ENCODE data around the gene COX7A2L.
"Not testable (repeated sequence)": the region's sequence is repeated elsewhere in the genome, so short reads cannot be mapped to it uniquely, and the experiment has no call there.

Gene COX7A2L

DNA sequence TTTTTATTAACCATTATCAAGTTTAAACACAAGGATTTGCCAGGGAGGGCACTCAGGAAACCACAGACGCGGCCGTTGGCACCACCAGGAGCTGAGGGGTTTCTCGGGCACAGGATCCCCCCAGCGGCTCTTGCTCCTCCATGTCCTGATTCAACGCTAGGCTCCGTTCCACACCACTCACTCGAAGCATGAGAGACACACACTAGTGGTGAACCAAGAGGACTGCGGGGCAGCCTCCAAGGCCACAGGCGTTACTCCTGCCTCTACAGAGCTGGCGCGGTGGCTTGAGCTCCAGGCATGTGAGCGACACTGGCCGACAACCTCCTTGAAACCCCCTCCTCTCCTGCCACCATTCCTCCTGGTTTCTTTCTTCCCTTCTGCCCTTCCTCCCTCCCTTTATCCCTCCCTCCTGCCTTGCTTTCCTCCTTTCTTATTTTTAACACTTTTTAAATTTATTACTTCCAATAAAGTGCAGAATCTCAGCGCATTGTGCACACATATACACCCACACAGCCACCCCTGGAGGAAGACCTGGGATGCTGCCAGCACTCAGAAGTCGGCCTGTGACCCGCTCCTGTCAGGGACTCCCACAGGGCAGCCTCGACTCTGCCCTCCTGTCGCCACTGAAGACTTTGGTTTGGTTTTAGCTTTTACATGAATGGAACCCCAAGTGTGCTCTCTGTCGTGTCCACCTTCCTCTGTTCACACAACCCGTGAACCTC, 21.7 kb downstream of the COX7A2L start:
- no peak for DNase-seq (ENCODE audit: low spot score)

DNA sequence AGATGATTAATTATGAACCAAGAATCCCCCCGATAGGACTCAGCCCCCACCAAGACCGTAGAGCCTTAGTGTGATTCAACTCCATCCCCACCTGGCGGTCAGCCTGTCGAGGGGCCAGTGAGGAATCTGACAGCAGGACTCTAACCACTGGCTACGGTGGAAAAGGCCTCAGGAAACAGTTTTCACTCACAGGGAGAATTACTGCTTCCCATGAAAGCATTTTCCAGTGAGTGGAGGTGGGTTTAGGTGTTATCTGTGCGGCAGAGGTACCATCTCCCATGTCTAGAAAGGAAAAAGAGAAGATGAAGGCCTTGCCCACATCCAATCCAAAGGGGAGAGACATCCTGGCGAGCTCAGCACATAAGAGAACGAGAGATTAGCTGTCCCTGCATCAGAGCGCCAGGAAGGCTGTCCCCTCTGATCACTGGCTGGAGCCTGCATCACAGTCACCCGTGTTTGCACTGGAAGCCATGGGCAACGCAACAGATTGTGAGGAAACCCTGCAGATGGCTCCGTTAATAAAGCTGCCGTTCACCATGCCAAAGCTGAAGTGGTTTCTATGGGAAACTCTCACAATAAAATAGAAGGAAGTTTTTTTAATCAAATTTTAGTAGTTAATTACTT, 22.3 kb downstream of the COX7A2L start:
- no peak for DNase-seq (ENCODE audit: low spot score)

DNA sequence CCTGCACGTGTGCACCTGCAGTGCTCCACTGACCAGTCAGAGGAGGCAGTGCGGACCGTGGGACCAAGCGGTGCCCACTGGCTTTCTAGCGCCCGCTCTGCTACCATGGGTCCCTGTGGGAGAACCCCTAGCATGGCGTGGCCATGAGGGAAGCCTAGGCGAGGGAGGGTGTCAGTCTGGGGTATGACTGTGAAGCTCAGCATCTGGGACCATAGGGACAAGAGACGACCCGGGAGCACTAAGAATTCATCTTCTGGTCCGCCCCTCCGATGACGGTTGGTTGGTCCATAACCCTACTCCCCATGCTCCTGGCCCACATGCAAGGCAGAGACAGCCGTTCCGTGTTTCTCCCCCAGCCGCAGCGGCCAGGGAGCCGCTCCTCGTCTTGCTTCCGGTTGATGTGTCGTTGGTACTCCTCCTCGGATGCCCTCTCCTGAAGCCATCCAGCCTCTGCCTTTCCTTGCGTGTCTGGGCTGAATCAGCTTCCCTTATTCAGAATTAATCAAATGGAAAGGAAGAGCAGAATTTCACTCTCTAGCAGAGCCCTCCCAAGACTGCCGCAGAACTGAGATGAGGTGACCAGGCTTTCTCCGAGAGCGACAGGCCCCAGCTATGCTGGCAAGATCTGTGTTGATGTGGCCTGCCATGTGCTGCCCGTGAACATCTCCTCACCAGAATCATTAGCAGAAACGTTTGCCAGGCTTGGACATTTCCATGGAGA, 23.0 kb downstream of the COX7A2L start:
- DNase-seq (ENCODE audit: low spot score): no peak

DNA sequence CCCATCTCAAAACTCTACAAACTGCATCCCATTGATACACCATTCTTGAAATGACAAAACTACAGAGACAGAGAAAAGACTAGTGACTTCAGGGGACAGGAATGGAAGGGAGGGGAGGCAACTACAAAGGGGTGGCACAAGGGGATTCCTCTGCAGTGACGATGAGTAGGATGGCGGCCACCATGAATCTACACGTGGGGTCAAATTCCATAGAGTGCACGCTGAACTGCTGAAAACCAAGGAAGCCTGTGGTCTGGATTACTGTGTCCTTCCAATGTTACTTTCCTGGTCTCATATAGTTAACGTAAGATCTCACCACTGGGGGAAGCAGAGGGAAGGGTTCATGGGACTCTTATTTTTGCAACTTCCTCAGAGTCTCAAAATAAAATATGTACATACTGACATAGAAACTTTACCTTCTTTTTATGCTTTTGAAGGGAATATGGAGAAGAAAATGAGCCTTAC, 23.6 kb downstream of the COX7A2L start:
- no peak for DNase-seq (ENCODE audit: low spot score)

- no peak for DNase-seq (ENCODE audit: low spot score)
Measured at GRCh38 chr2:42336361-42336965, 24.6 kb downstream of the COX7A2L start.

DNA sequence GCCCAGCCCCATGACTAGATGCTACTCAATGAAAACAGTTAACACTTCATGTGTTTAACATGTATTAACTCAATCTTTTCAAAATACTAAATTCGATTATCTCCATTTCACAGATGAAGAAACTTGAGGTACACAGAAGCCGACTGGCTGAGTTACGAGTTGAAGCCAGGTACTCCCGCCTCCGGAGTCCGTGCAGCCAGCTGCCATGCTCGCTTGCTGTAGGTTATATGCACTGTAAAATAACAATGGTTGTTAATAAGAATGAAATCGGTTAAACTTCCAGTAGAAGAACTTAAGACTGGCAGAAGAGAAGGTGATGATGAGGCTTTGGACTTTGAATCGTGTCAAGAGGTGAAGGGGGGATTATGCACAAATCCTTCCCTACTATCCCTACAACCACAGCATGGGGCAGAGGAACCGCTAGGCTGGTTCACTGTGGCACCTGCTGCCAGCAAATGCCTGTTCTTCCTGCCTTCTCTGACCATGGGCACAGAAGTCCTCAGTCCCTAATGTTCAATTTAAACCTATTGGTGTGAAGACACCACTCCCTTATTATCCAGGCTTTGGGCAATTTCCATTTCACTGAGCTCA, 25.4 kb downstream of the COX7A2L start:
- no peak for DNase-seq (ENCODE audit: low spot score)

GRCh38 chr2:42334865-42335264, 26.2 kb downstream of the COX7A2L start:
- DNase-seq (ENCODE audit: low spot score): not testable (repeated sequence)

- DNase-seq (ENCODE audit: low spot score): no peak
Measured at GRCh38 chr2:42334220-42334619, 26.8 kb downstream of the COX7A2L start.

DNA sequence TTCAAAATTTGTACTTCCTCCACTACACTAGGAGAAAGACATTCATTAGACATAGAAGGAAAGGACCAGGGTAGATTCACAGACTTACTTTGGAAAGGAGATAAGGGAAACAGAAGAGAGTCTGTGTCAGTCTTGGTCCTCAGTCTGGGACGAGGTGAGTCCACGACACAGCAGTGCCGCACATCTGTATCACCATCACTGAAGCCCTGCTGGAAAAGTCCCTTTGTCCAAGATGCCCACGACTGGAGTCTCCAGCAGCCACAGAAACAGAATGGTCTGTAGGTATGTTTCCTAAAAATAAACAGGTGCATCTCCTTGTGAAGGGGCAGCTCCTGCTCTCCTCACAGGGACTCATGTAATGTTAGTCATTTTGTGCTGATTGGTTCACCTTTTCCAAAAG, 27.4 kb downstream of the COX7A2L start:
- DNase-seq (ENCODE audit: low spot score): no peak

DNA sequence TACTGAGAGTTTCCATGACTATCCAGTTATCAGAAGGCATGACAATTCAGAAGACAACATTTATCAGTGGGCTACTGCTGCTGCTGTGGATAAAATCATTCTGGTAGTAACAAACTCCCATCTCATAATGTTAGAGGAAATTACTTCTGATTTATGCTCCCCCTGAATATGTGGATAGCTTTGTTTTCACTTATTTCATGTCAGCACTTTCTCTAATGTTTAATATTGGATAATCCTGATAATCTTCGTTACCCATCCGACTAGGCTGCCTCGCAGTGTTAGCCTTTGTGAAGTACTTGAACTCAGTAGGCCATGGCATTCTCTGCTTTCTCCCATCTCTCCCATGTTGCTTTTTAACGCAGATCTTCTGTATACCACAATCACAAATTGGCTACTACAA, 28.4 kb downstream of the COX7A2L start:
- DNase-seq (ENCODE audit: low spot score): no peak

DNA sequence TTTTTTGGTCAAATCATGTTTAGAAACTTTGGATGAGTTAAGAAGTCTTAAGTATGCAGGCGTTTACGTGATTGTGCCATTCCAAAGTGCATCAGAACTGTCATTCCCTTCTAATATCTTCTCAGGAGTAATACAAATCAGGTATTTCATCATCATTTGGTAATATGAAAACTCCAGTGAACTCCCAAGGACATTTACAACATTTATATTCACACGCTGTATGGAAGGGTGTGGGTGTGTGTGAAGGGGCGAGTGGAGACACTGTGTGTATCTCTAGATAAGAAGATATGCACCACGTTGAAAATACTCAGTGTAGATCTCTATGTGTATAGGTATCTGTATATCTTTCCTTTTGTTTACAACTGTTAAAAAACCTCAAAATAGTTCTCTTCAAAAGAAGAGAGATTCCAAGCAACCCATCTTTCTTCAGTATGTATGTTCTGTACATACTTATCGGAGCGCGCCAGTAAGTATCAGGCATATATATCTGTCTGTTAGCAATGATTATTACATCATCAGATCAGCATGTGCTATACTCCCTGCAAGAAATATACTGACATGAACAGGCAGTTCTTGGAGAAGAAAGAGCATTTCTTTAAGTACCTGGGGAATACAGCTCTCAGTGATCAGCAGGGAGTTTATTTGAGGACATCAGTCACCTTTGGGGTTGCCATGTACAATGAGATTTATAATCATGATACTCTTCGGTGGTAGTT, 29.3 kb downstream of the COX7A2L start:
- DNase-seq (ENCODE audit: low spot score): no peak

DNA sequence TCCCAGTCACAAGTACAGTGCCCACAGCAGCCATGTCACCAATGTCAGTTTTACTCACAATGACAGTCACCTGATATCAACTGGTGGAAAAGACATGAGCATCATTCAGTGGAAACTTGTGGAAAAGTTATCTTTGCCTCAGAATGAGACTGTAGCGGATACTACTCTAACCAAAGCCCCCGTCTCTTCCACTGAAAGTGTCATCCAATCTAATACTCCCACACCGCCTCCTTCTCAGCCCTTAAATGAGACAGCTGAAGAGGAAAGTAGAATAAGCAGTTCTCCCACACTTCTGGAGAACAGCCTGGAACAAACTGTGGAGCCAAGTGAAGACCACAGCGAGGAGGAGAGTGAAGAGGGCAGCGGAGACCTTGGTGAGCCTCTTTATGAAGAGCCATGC, 31.3 kb downstream of the COX7A2L start:
- no peak for DNase-seq (ENCODE audit: low spot score)

- DNase-seq (ENCODE audit: low spot score): no peak
Measured at GRCh38 chr2:42328923-42329322, 32.1 kb downstream of the COX7A2L start.

- peak; percentile 41 for DNase-seq (ENCODE audit: low spot score)
Measured at GRCh38 chr2:42328148-42328833, 32.7 kb downstream of the COX7A2L start.

DNA sequence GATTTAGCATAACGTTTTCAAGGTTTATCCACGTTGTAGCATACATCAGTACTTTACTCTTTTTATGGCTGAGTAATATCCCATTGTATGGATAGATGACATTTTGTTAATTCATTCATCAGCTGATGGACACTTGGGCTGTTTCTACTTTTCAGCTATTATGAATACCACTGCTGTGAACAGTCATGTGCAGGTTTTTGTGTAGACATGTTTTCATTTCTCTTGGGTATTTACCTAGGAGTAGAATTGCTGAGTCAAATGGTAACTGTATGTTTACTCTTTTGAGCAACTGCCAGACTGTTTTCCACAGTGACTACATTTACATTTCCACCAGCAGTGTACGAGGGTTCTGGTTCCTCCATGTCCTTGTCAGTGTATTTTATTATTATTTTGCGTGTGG, 33.9 kb downstream of the COX7A2L start:
- peak; percentile 22 for DNase-seq (ENCODE audit: low spot score)

- DNase-seq (ENCODE audit: low spot score): no peak
Measured at GRCh38 chr2:42325609-42326008, 35.4 kb downstream of the COX7A2L start.

DNA sequence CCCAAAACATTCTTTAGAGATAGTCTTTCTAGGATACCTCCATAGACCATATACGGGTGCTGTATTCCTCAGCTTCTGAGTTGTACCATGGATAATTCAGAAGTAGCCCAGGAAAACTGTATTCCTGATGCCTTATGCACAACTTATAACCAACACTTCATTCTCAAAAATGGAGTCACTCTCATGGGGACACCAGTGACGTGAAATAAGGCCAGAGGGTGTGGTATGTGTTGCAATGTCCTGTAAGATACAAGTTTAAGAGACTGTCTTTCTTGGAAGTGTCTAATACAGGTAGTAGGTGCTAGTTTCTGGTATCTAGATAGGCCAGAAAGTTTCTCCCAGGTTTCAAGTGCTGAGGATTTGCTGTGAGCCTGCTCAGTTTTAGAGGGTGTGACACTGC, 36.1 kb downstream of the COX7A2L start:
- no peak for DNase-seq (ENCODE audit: low spot score)

GRCh38 chr2:42324244-42324643, 36.8 kb downstream of the COX7A2L start:
- DNase-seq (ENCODE audit: low spot score): no peak

DNA sequence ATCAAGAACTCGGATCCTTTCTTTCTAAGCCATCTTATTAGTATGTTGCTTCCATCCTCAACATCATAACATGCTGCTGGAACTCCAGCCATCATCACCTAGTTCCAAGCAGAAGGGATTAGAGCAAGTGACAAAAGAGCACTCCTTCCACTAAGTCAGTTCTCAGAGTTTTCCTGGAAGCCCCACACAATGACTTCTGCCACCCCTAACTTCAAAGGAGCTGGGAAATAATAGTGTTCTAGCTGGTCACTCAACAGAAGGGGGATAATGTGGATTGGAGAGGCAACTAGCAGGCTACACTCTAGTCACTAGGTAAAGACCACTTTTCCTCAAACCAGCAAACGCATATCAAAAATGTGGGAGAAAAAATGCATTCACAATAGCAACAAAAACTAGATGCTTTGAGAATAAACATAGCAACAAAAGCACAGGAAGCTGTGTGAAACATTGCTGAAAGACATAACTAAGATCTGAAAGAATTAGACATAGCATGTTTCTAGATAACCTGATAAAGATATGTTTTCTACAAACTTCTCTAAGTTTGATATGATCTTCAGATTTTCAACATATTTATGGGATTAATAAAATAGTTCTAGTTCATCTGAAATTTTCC, 39.5 kb downstream of the COX7A2L start:
- no peak for DNase-seq (ENCODE audit: low spot score)

- DNase-seq (ENCODE audit: low spot score): no peak
Measured at GRCh38 chr2:42319265-42319664, 41.8 kb downstream of the COX7A2L start.

DNA sequence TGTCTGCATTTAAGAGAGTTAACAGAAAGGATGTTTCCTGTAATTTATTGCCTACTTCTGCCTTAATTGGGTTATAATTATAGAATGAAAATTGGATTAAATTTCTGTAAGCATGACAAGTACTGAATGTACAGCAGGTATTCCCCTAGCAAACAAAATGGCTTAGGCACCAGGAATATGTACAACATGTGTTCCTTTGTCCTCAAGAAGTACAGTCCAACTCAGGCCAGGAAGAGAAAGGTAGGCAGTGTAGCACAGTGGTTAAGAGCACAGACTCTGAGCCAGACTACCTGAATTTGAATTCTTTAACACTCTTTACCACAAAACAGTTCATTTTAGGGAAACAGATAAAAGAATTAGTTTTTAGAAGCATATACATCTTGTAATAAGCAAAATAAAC, 43.1 kb downstream of the COX7A2L start:
- DNase-seq (ENCODE audit: low spot score): no peak
